Mesenchymal stem cell (in vitro differentiated cells and primary cell): ENCODE measurements around the gene KDM4D.

Experiments used
- DNase-seq: peaks from one replicate; pipeline ENCODE4 v3.0.0-alpha.2; 2013
- H2AFZ ChIP-seq: one replicate; pipeline ENCODE4 v1.6.1; 2013; ENCODE audit warnings: low read depth, mild to moderate bottlenecking, control low read depth, inconsistent platforms, low read length, moderate library complexity
- H2AK5ac ChIP-seq: 2 replicates; pipeline ENCODE4 v1.6.1; 2013; ENCODE audit warnings: low read length, moderate library complexity, mild to moderate bottlenecking, inconsistent platforms; ENCODE audit not compliant: severe bottlenecking
- H2BK120ac ChIP-seq: one replicate; pipeline ENCODE4 v1.6.1; 2013; ENCODE audit warnings: low read depth, mild to moderate bottlenecking, inconsistent platforms, low read length, moderate library complexity
- H2BK12ac ChIP-seq, 2 experiments: one replicate each; pipeline ENCODE4 v1.6.1; 2013; ENCODE audit warnings: inconsistent platforms in 2 of 2, low read length in 2 of 2, mild to moderate bottlenecking in 2 of 2, moderate library complexity in 2 of 2, control low read depth in 1 of 2
- H2BK15ac ChIP-seq: one replicate; pipeline ENCODE4 v1.6.1; 2013; ENCODE audit warnings: mild to moderate bottlenecking, low read depth, inconsistent platforms; ENCODE audit not compliant: poor library complexity, severe bottlenecking
- H2BK5ac ChIP-seq: 2 replicates; pipeline ENCODE4 v1.6.1; 2013; ENCODE audit warnings: low read depth, mild to moderate bottlenecking, low read length, control low read depth, inconsistent platforms; ENCODE audit not compliant: poor library complexity, severe bottlenecking
- H3K14ac ChIP-seq, 2 experiments: one replicate each; pipeline ENCODE4 v1.6.1; 2013; ENCODE audit warnings: inconsistent platforms in 2 of 2, low read length in 2 of 2, control low read depth in 1 of 2, mild to moderate bottlenecking in 1 of 2, moderate library complexity in 1 of 2
- H3K18ac ChIP-seq, 2 experiments: one replicate each; pipeline ENCODE4 v1.6.1; 2013; ENCODE audit warnings: inconsistent platforms in 2 of 2, low read length in 2 of 2, control low read depth in 1 of 2, low read depth in 1 of 2, mild to moderate bottlenecking in 1 of 2
- H3K23ac ChIP-seq, 2 experiments: one replicate each; pipeline ENCODE4 v1.6.1; 2013; ENCODE audit warnings: inconsistent platforms in 2 of 2, low read length in 2 of 2, mild to moderate bottlenecking in 2 of 2, moderate library complexity in 2 of 2, control low read depth in 1 of 2
- H3K27ac ChIP-seq: 2 replicates; pipeline ENCODE4 v1.5.1; 2013; ENCODE audit warnings: mild to moderate bottlenecking, moderate library complexity, low read length, control low read depth, inconsistent platforms; ENCODE audit not compliant: poor library complexity, severe bottlenecking
- H3K27me3 ChIP-seq, 2 experiments: 2 replicates each; pipeline versions ENCODE4 v1.6.1 to v1.7.0; 2013; ENCODE audit warnings: low read length in 2 of 2, mild to moderate bottlenecking in 2 of 2, moderate library complexity in 2 of 2, control low read depth in 1 of 2, inconsistent platforms in 1 of 2; ENCODE audit not compliant: control insufficient read depth in 1 of 2, insufficient read depth in 1 of 2
- H3K36me3 ChIP-seq, 2 experiments: 2 replicates each; pipeline versions ENCODE4 v1.6.1 to v1.7.0; 2013; ENCODE audit warnings: low read length in 2 of 2, control low read depth in 1 of 2, inconsistent platforms in 1 of 2, low read depth in 1 of 2, mild to moderate bottlenecking in 1 of 2; ENCODE audit not compliant: insufficient read depth in 2 of 2, control insufficient read depth in 1 of 2
- H3K4ac ChIP-seq, 2 experiments: one replicate each; pipeline ENCODE4 v1.6.1; 2013; ENCODE audit warnings: inconsistent platforms in 2 of 2, low read length in 2 of 2, mild to moderate bottlenecking in 2 of 2, moderate library complexity in 2 of 2, control low read depth in 1 of 2, low read depth in 1 of 2
- H3K4me1 ChIP-seq: 2 replicates; pipeline ENCODE4 v1.6.1; 2013; ENCODE audit warnings: low read depth, low read length, control low read depth; ENCODE audit not compliant: control insufficient read depth, insufficient read depth
- H3K4me2 ChIP-seq: 2 replicates; pipeline ENCODE4 v1.6.1; 2013; ENCODE audit warnings: low read length, mild to moderate bottlenecking, inconsistent platforms; ENCODE audit not compliant: poor library complexity, severe bottlenecking
- H3K4me3 ChIP-seq, 2 experiments: 2 replicates each; pipeline versions ENCODE4 v1.5.1 to v1.7.0; 2013; ENCODE audit warnings: low read length in 2 of 2, mild to moderate bottlenecking in 2 of 2, control low read depth in 1 of 2, low read depth in 1 of 2; ENCODE audit not compliant: insufficient read depth in 1 of 2
- H3K79me1 ChIP-seq: replicated peaks from 2 replicates; pipeline ENCODE4 v1.6.1; 2013; ENCODE audit warnings: mild to moderate bottlenecking, control low read depth, low read length, inconsistent platforms; ENCODE audit not compliant: poor library complexity, severe bottlenecking
- H3K9ac ChIP-seq: 2 replicates; pipeline ENCODE4 v1.7.0; 2013; ENCODE audit warnings: mild to moderate bottlenecking, low read length, moderate library complexity
- H3K9me3 ChIP-seq: 2 replicates; pipeline ENCODE4 v1.7.0; 2013; ENCODE audit warnings: mild to moderate bottlenecking, low read length; ENCODE audit not compliant: control insufficient read depth
- H4K8ac ChIP-seq: one replicate; pipeline ENCODE4 v1.6.1; 2013; ENCODE audit warnings: inconsistent platforms, mild to moderate bottlenecking, low read length, moderate library complexity
- H4K91ac ChIP-seq: one replicate; pipeline ENCODE4 v1.6.1; 2013; ENCODE audit warnings: mild to moderate bottlenecking, low read length, inconsistent platforms
- WGBS: methylation state at CpG from one replicate; pipeline ENCODE4 v1.1.7; 2013; ENCODE audit warnings: mixed read lengths; 5-methylcytosine and 5-hydroxymethylcytosine counted together

Gene KDM4D

DNA sequence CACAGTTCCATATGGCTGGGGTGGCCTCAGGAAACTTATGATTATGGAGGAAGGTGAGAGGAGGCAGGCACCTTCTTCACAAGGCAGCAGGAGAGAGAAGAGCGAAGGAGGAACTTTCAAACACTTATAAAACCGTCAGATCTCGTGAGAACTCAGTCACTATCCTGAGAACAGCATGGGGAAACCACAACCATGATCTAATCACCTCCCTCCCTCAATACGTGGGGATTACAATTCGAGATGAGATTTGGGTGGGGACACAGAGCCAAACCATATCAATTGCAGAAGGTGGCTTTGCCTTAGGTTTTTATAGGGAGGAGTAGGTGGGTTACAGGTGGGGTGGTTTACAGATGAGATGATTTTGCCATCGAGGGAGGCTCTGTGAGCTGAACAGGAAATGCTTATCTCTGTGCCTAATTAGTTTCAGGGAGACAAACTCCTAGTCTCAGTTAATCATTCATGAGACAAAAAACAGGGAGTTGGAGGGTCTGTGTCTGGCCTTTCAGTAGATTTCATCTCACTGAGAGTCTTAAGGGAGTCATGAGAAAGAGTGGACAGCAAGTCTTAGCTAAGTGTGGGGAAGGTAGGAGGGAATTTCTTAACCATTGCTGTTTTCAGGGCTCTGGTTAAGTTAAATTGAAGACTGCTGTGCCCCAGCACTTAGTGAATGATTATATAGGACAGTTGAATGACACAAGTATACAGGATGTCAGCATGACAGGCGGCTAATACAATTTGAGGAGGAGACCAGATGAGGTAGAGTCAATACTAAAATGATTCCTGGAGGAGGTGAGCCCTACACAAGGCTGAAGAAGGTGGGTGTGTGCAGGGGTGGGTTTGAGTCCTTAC lies 47.9 kb upstream of the KDM4D start:
- no peak overlapping the region for H2AFZ ChIP-seq
- peak overlapping the region; percentile 49 for H2BK5ac ChIP-seq
- WGBS: 31% methylated on average over 4 of the region's 7 CpGs
- H3K36me3 ChIP-seq: no peaks in the 10 kb centered on the region
- peak overlapping the region; percentile 74 for H2BK120ac ChIP-seq
- peaks cover 21% of the 10 kb centered on the region for H3K4me1 ChIP-seq
- peak overlapping the region; percentile 90 to 99 for H2BK12ac ChIP-seq
- peak overlapping the region; percentile 77 for H4K8ac ChIP-seq
- peak overlapping the region; percentile 85 to 98 for H3K18ac ChIP-seq
- no peak overlapping the region for H3K4me2 ChIP-seq
- peak overlapping the region; percentile 81 for H3K9ac ChIP-seq
- peak overlapping the region; percentile 75 to 99 for H3K4ac ChIP-seq
- H2BK15ac ChIP-seq: peak overlapping the region; percentile 39
- no peaks in the 10 kb centered on the region for H3K27me3 ChIP-seq
- peak overlapping the region; percentile 17 for H2AK5ac ChIP-seq
- peak overlapping the region; percentile 90 for H3K27ac ChIP-seq
- peak overlapping the region in 1 of 2 experiments; percentile 34 for H3K23ac ChIP-seq
- DNase-seq: peak; percentile 62
- H3K79me1 ChIP-seq: no peaks in the 10 kb centered on the region
- peak overlapping the region; percentile 98 for H4K91ac ChIP-seq
- H3K9me3 ChIP-seq: no peaks in the 10 kb centered on the region
- H3K14ac ChIP-seq: peak overlapping the region in 1 of 2 experiments; percentile 89
- no peak overlapping the region for H3K4me3 ChIP-seq

GRCh38 chr11:94926271-94926625 lies 47.3 kb upstream of the KDM4D start:
- Histone ChIP-seq H2BK120ac (peak overlapping the region; percentile 74), H2BK12ac (peak overlapping the region; percentile 90 to 99), H3K4me1 (peaks cover 21% of the 10 kb centered on the region), H3K4ac (peak overlapping the region; percentile 75 to 99), H3K18ac (peak overlapping the region; percentile 85 to 98), H3K4me3 (no peak overlapping the region), H2AFZ (no peak overlapping the region), H3K27me3 (no peaks in the 10 kb centered on the region), H4K91ac (peak overlapping the region; percentile 98), H2BK15ac (peak overlapping the region; percentile 39), H2AK5ac (peak overlapping the region; percentile 17), H3K36me3 (no peaks in the 10 kb centered on the region), H3K14ac (peak overlapping the region in 1 of 2 experiments; percentile 89), H4K8ac (peak overlapping the region; percentile 77), H3K4me2 (no peak overlapping the region), H3K9me3 (no peaks in the 10 kb centered on the region), H3K27ac (peak overlapping the region; percentile 90), H3K79me1 (no peaks in the 10 kb centered on the region), H3K9ac (peak overlapping the region; percentile 81), H2BK5ac (peak overlapping the region; percentile 49), H3K23ac (peak overlapping the region in 1 of 2 experiments; percentile 34)
- DNase-seq: peak; percentile 76

GRCh38 chr11:94926698-94927237 lies 46.7 kb upstream of the KDM4D start:
- Histone ChIP-seq H4K91ac (no peak overlapping the region), H3K4me1 (peaks cover 21% of the 10 kb centered on the region), H3K4me3 (peak overlapping the region in 1 of 2 experiments; percentile 45), H2AK5ac (no peak overlapping the region), H3K14ac (no peak overlapping the region), H3K27ac (peak overlapping the region; percentile 90), H3K18ac (peak overlapping the region; percentile 6 to 99), H3K27me3 (no peaks in the 10 kb centered on the region), H2BK120ac (peak overlapping the region; percentile 99), H3K9ac (peak overlapping the region; percentile 81), H2AFZ (no peak overlapping the region), H2BK12ac (peak overlapping the region in 1 of 2 experiments; percentile 99), H3K9me3 (no peaks in the 10 kb centered on the region), H3K4ac (peak overlapping the region in 1 of 2 experiments; percentile 94), H2BK15ac (no peak overlapping the region), H2BK5ac (peak overlapping the region; percentile 63), H3K4me2 (no peak overlapping the region), H3K36me3 (no peaks in the 10 kb centered on the region), H3K79me1 (peaks cover 3% of the 10 kb centered on the region), H3K23ac (no peak overlapping the region), H4K8ac (no peak overlapping the region)
- WGBS: 2% methylated on average over 4 of the region's 6 CpGs
- peak; percentile 98 for DNase-seq
